ENCODE results near the gene BEST2. TPM values are rescaled to one million over a fixed set of nuclear protein-coding genes. Genes with fewer than 3 reads are reported as not detected.

The BEST2 gene
- total RNA-seq, 1 donor from 2014 or later = not detected

DNA sequence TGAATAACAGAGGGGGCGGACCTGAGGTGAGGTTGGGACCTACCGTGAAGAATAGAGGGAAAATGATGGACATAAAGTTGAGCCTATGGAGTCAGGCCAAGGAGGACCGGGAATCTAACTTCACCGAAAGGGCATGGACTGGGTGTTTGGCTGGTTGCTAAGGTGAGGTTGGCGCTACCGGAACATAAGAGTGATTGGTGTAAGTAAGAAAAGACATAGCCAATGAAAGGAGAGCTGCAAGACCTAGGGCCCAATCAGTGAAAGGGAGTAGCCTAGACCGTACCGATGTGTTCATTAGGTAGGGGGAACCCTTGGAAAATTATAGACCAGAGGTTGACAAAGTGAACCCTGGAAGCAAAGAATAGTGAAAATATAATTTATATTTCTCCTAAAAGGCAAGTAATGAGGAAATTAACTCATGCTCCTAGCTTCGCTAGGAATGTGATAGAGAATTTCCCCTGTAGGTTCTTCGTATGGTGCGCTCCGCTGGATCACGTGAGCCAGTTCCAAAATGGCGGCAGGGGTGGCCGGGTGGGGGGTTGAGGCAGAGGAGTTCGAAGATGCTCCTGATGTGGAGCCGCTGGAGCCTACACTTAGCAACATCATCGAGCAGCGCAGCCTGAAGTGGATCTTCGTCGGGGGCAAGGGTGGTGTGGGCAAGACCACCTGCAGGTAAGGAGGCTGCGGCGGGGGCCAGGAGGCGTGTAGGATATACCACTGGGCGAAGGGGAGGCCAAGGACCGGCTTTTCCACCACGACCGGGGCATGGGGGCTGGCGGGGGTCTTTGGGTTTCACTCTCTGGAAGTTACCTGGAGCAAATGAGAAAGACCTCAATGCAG is 14.4 kb upstream of the BEST2 start, which contains the start of gene GET3:
Gene GET3, plus strand, starts transcription at position 503 of the 840 bp plus-strand sequence. Its CDS starts 9 bp downstream, at position 512.
- FAIRE-seq (peak; percentile 97), DNase-seq (ENCODE audit: low read depth) (peak; percentile 100)
- no peaks in the 10 kb centered on the region for H3K27me3 ChIP-seq (ENCODE audit: control insufficient read depth, insufficient read depth, low read length)
- peaks cover 8% of the 10 kb centered on the region for H3K36me3 ChIP-seq (ENCODE audit: control insufficient read depth, insufficient read depth, low read length)
- peak within 1 kb of the TSS; percentile 81 for H3K4me3 ChIP-seq (ENCODE audit: low read depth, low read length)
- TF ChIP-seq, protein P1, sequence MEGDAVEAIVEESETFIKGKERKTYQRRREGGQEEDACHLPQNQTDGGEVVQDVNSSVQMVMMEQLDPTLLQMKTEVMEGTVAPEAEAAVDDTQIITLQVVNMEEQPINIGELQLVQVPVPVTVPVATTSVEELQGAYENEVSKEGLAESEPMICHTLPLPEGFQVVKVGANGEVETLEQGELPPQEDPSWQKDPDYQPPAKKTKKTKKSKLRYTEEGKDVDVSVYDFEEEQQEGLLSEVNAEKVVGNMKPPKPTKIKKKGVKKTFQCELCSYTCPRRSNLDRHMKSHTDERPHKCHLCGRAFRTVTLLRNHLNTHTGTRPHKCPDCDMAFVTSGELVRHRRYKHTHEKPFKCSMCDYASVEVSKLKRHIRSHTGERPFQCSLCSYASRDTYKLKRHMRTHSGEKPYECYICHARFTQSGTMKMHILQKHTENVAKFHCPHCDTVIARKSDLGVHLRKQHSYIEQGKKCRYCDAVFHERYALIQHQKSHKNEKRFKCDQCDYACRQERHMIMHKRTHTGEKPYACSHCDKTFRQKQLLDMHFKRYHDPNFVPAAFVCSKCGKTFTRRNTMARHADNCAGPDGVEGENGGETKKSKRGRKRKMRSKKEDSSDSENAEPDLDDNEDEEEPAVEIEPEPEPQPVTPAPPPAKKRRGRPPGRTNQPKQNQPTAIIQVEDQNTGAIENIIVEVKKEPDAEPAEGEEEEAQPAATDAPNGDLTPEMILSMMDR (IDR thresholded peaks at IDR 0.05; ENCODE audit: insufficient read depth, low read length, severe bottlenecking) = no peak

DNA sequence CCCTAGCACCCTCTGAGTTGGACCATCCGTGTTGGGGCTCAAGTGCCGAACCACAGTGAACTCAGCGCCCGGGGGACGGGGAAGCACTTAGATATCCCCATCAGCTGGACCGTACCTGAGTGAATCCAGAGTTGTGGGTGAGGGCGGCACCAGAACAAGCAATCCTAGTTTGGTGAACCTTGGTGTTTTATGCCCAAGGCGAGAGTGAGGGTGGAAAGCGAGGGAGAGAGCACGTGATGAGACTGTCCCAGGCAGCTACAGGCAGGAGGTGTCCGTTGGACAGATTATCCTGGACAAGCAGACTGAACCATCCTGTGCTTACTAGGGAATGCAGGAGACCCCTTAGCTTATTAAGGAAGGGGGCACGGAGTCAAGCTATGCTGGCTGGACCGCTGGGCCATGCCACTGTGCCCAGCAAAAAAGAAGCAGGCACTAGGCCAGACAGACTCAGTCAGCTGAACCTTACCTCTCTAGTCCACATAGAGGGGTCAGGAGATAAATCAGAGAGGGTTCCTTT is 13.7 kb upstream of the BEST2 start:
- DNase-seq (ENCODE audit: low read depth) = no peak
- H3K4me3 ChIP-seq (ENCODE audit: low read depth, low read length) = peak overlapping the region; percentile 81
- TF ChIP-seq, protein P1 (IDR thresholded peaks at IDR 0.05; ENCODE audit: insufficient read depth, low read length, severe bottlenecking) = no peak
- H3K27me3 ChIP-seq (ENCODE audit: control insufficient read depth, insufficient read depth, low read length) = no peaks in the 10 kb centered on the region
- FAIRE-seq = no peak
- H3K36me3 ChIP-seq (ENCODE audit: control insufficient read depth, insufficient read depth, low read length) = peaks cover 6% of the 10 kb centered on the region

DNA sequence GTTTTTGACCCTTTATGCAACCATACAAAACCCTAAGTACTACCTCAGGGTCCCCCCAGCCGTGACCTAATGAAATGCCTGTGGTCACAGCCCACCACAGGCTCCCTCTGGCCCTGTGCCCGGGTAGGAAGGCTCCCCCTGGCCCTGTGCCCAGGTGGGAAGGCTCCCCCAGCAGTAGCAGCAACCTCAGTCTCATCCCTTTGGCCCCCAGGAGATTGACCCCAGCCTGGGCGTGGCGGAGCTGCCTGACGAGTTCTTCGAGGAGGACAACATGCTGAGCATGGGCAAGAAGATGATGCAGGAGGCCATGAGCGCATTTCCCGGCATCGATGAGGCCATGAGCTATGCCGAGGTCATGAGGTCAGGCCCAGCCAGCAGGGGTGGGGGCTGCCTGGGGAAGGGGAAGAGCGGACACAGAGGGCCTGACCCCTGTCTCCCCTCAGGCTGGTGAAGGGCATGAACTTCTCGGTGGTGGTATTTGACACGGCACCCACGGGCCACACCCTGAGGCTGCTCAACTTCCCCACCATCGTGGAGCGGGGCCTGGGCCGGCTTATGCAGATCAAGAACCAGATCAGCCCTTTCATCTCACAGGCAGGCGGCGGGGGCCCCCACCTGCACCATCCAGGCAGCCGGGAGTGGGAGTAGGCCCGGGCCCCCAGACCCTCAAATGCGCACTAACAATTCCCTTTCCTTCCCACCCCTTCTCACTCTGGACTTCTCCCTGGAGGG is 6.3 kb upstream of the BEST2 start:
- H3K4me3 ChIP-seq (ENCODE audit: low read depth, low read length) = no peak overlapping the region
- DNase-seq (ENCODE audit: low read depth) (no peak), FAIRE-seq (no peak)
- H3K36me3 ChIP-seq (ENCODE audit: control insufficient read depth, insufficient read depth, low read length) = peaks cover 20% of the 10 kb centered on the region
- H3K27me3 ChIP-seq (ENCODE audit: control insufficient read depth, insufficient read depth, low read length) = no peaks in the 10 kb centered on the region
- TF ChIP-seq, protein P1 (IDR thresholded peaks at IDR 0.05; ENCODE audit: insufficient read depth, low read length, severe bottlenecking) = no peak

DNA sequence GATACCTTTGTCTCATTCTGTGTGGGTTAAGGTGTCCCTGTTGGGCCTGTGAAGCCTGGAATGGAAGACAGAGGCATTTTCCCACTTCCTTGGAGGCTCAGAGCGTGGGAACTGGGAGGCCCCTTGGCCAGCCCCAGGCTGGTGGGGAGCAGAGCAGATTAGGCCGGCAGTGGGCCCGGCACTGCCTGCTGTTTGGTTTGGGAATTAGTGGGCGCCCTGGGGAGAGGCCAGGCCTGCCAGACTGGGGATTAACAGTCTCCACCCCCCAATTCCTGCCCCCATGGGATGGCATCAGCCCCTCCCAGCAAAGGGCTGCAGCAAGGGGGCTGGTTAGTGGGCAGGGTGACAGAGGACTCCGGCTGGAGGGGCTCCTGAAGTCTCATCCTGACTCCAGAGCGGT is 3.1 kb upstream of the BEST2 start:
- Histone ChIP-seq H3K36me3 (ENCODE audit: control insufficient read depth, insufficient read depth, low read length) (peaks cover 18% of the 10 kb centered on the region), H3K4me3 (ENCODE audit: low read depth, low read length) (no peak overlapping the region), H3K27me3 (ENCODE audit: control insufficient read depth, insufficient read depth, low read length) (peaks cover 3% of the 10 kb centered on the region)
- DNase-seq (ENCODE audit: low read depth) (no peak), FAIRE-seq (no peak)
- TF ChIP-seq, protein P1 (IDR thresholded peaks at IDR 0.05; ENCODE audit: insufficient read depth, low read length, severe bottlenecking) = no peak

DNA sequence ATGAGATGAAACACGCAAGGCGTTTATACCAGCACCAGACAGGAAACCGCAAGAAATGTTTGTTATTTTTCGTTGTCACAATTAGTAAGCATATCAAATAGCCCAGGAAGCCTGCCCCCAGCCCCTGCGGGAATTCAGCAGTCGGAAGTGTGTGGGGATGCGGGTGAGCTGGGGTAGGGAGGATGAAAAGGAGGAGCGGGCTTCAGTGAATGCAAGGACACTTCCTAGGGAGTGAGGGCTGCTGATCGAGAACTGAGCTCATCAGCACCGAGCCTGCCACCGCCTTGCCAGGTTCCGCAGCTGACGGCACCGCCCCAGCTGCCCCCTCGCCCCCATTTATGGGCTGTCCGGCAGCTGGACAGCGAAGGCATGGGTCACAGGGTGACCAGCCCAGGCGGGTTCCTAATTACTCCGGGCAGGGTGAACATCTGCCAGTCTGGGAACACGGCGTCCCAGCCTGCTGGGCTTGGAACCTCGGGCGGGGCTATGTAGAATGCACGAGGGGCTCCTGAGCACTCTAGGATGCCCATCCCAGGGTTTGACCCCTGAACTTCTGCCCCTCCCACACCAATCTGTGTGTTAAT is 1.6 kb upstream of the BEST2 start:
- peak; percentile 79 for DNase-seq (ENCODE audit: low read depth)
- peaks cover 15% of the 10 kb centered on the region for H3K36me3 ChIP-seq (ENCODE audit: control insufficient read depth, insufficient read depth, low read length)
- no peak overlapping the region for H3K4me3 ChIP-seq (ENCODE audit: low read depth, low read length)
- H3K27me3 ChIP-seq (ENCODE audit: control insufficient read depth, insufficient read depth, low read length) = peaks cover 3% of the 10 kb centered on the region
- TF ChIP-seq, protein P1 (IDR thresholded peaks at IDR 0.05; ENCODE audit: insufficient read depth, low read length, severe bottlenecking) = no peak
- no peak for FAIRE-seq
